SU-DHL-6 (cell line): ENCODE data around the gene JPT1.
A peak's percentile ranks its signal among the peaks of the same experiment; 100 is the strongest.

Experiments used
- H2AFZ ChIP-seq: fragments of 200-600 bp; sonication (generic); 2 replicates; pipeline ENCODE4 v1.6.1; 2014; ENCODE audit warnings: low read depth, mild to moderate bottlenecking, moderate library complexity, mixed read lengths, antibody characterized with exemption, low read length; ENCODE audit not compliant: severe bottlenecking
- H3F3A ChIP-seq: fragments of 200-600 bp; shearing (Covaris generic); 2 replicates; pipeline ENCODE4 v1.6.0; 2016; ENCODE audit warnings: antibody characterized with exemption, mild to moderate bottlenecking; ENCODE audit not compliant: insufficient read depth
- H3K27ac ChIP-seq: fragments of 200-600 bp; sonication (generic); 2 replicates; pipeline ENCODE4 v1.5.1; 2016; ENCODE audit warnings: low read depth, mild to moderate bottlenecking, low read length, moderate library complexity, mixed read lengths
- H3K27me3 ChIP-seq: fragments of 200-600 bp; sonication (generic), shearing (Covaris generic); 2 replicates; pipeline ENCODE4 v1.6.0; 2014; ENCODE audit warnings: mild to moderate bottlenecking, low read length
- H3K36me3 ChIP-seq: fragments of 200-600 bp; sonication (generic); 2 replicates; pipeline ENCODE4 v1.6.1; 2014; ENCODE audit warnings: mild to moderate bottlenecking, low read length, mixed read lengths
- H3K4me2 ChIP-seq: fragments of 300-600, 200-600 bp; shearing (Covaris generic), sonication (generic); 2 replicates; pipeline ENCODE4 v1.6.0; 2014; ENCODE audit warnings: low read length, low read depth, mild to moderate bottlenecking; ENCODE audit not compliant: poor library complexity, severe bottlenecking
- H3K4me3 ChIP-seq: fragments of 200-600 bp; sonication (generic); 2 replicates; pipeline ENCODE4 v1.5.1; 2014; ENCODE audit warnings: antibody characterized with exemption, low read length, mild to moderate bottlenecking, mixed read lengths; ENCODE audit not compliant: insufficient read depth, poor library complexity, severe bottlenecking
- H3K79me2 ChIP-seq: fragments of 200-600 bp; sonication (generic); 2 replicates; pipeline ENCODE4 v1.6.1; 2014; ENCODE audit warnings: mild to moderate bottlenecking, low read length, moderate library complexity; ENCODE audit not compliant: insufficient read depth
- H3K9ac ChIP-seq: fragments of 200-600 bp; sonication (generic); 2 replicates; pipeline ENCODE4 v1.7.0; 2014; ENCODE audit warnings: mild to moderate bottlenecking, low read length
- H3K9me2 ChIP-seq: fragments of 200-600 bp; sonication (generic); replicated peaks from 2 replicates; pipeline ENCODE4 v1.6.1; 2014; ENCODE audit warnings: low read length; ENCODE audit not compliant: insufficient read depth
- H3K9me3 ChIP-seq: fragments of 200-600 bp; sonication (generic); 2 replicates; pipeline ENCODE4 v1.6.1; 2014; ENCODE audit warnings: low read length, mixed read lengths; ENCODE audit not compliant: insufficient read depth
- H4K20me1 ChIP-seq: fragments of 200-600 bp; sonication (generic); 2 replicates; pipeline ENCODE4 v1.6.1; 2014; ENCODE audit warnings: low read depth, mild to moderate bottlenecking, antibody characterized with exemption, low read length, moderate library complexity, mixed read lengths
- EZH2phosphoT487 ChIP-seq: fragments of 200-600 bp; sonication (generic), shearing (Covaris generic); conservative IDR thresholded peaks from 2 replicates; pipeline ENCODE4 v1.6.1; 2018; ENCODE audit warnings: mild to moderate bottlenecking, antibody characterized with exemption, low read length, moderate library complexity, mixed read lengths
- TF ChIP-seq, protein P1 (sequence below): fragments of 200-600 bp; sonication (generic); IDR thresholded peaks from one replicate; pipeline ENCODE4 v1.5.1; 2017; ENCODE audit warnings: antibody characterized with exemption, mild to moderate bottlenecking, low read length, moderate library complexity; ENCODE audit not compliant: insufficient read depth, poor library complexity, severe bottlenecking

Gene JPT1

DNA sequence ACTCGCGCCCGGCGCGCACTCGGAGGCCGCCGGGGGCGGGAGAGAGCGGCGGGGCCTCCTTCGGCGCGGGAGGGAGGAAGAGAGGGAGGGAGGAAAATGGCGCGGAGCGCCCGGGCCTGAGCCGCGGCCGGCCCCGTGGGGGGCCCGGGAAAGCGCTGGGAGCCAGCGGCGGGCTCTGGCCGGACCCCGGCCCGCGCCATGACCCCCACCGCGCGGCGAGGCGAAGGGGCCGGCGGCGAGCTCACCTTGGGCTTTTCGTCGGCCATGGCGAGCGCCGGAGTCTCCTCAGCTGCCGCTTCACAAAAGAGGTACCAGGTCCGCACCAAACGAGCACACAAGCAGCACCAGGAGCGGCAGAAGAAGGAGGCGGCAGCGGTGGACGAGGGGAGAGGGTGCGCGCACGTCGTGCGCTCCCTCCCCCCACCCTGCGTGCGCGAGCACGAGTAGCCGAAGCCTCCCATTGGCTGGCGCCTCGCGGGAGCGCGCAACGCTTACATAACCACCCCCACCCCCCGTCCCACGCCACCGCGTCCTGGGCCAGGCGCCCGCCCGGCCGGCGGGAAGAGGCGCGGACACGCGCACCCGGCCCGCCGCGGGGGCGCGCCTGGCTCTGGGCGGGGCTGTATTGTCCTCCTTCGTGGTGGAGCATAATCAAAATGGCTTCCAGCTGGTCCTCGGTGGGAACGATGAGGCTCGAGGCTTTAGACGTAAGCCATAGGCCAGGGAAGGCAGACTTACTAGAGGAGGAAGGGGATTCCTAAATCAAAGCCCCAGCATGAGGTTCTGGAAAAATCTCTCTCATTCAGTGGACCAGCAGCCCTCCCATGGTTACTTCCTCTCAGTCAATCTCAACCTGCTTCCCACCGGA, 28.5 kb upstream of the JPT1 start, which contains the start of gene SUMO2:
Gene SUMO2 (minus strand): TSS at position 391 of the 868 bp plus-strand sequence. CDS start 125 bp downstream, at position 266.
- peak within 1 kb of the TSS; percentile 81 for H3K4me3 ChIP-seq
- peak within 1 kb of the TSS; percentile 79 for H3K4me2 ChIP-seq
- H2AFZ ChIP-seq = peak within 1 kb of the TSS; percentile 23
- H3K27ac ChIP-seq = peak within 1 kb of the TSS; percentile 90
- H3K36me3 ChIP-seq = peaks cover 8% of the 10 kb centered on the region; the same call in 1 of the 2 replicates
- H3F3A ChIP-seq = peaks cover 7% of the 10 kb centered on the region
- no peaks in the 10 kb centered on the region for H3K9me3 ChIP-seq
- TF ChIP-seq, protein P1, sequence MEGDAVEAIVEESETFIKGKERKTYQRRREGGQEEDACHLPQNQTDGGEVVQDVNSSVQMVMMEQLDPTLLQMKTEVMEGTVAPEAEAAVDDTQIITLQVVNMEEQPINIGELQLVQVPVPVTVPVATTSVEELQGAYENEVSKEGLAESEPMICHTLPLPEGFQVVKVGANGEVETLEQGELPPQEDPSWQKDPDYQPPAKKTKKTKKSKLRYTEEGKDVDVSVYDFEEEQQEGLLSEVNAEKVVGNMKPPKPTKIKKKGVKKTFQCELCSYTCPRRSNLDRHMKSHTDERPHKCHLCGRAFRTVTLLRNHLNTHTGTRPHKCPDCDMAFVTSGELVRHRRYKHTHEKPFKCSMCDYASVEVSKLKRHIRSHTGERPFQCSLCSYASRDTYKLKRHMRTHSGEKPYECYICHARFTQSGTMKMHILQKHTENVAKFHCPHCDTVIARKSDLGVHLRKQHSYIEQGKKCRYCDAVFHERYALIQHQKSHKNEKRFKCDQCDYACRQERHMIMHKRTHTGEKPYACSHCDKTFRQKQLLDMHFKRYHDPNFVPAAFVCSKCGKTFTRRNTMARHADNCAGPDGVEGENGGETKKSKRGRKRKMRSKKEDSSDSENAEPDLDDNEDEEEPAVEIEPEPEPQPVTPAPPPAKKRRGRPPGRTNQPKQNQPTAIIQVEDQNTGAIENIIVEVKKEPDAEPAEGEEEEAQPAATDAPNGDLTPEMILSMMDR = no peak
- TF ChIP-seq EZH2phosphoT487 = no peak
- H3K9ac ChIP-seq = peak within 1 kb of the TSS; percentile 91
- H3K79me2 ChIP-seq = peaks cover 45% of the 10 kb centered on the region
- no peaks in the 10 kb centered on the region for H3K27me3 ChIP-seq
- H4K20me1 ChIP-seq = peaks cover 6% of the 10 kb centered on the region; the same call in 1 of the 2 replicates
- H3K9me2 ChIP-seq = no peaks in the 10 kb centered on the region

DNA sequence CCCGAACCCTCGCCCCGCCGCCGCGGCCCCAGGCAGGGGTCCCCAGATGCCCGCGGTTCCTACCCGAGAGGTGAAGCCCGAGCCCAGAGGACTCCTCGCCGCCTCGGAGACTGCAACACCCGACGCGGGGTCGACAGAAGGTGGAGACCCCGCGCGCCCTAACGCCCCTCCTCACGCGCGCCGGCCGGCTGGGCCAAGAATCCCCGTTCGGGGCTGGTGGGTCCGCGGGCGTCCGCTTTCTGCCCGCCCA, 27.9 kb upstream of the JPT1 start:
- H3F3A ChIP-seq = peaks cover 7% of the 10 kb centered on the region
- peaks cover 51% of the 10 kb centered on the region for H3K79me2 ChIP-seq
- H3K36me3 ChIP-seq = peaks cover 8% of the 10 kb centered on the region; the same call in 1 of the 2 replicates
- H3K27me3 ChIP-seq = no peaks in the 10 kb centered on the region
- peak overlapping the region; percentile 81 for H3K4me3 ChIP-seq
- H3K9ac ChIP-seq = peak overlapping the region; percentile 91
- H3K9me3 ChIP-seq = no peaks in the 10 kb centered on the region
- no peaks in the 10 kb centered on the region for H3K9me2 ChIP-seq
- H2AFZ ChIP-seq = no peak overlapping the region
- TF ChIP-seq, protein P1 = no peak
- TF ChIP-seq EZH2phosphoT487 = no peak
- H4K20me1 ChIP-seq = peaks cover 6% of the 10 kb centered on the region; the same call in 1 of the 2 replicates
- H3K27ac ChIP-seq = peak overlapping the region; percentile 90
- peak overlapping the region; percentile 79 for H3K4me2 ChIP-seq

DNA sequence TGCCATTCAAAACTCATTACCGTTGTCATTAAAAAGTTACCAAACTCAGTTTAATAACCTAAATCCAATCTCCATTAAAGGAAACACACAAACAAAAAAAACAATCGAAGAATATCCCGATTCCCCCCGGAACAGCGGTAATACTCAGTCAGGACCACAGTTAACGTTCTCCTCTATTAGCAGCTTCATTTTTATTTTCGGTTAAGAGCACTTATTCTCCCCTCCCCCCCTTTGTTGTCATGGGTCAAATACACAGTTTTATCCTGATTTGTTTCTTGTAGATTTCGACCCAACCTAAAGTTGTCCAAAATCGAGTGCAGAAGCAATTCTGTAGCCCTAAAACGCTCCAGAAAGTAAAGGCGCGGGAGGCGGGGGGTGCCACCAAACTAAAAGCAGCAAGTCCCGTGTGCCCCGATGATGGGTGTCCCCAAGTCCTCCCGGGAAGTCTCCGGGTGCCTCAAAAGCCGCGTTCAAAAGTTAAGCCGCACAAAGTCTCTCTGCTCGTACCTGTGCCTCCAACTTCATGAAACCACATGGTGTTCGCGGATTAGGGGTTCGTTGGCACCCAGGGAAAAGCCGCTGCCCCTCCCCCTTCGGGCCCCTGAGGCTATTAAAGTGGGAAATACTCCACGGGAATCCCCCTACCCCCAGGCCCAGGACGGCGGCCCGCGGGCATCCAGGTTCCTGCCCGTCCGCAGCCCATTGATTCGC, 27.5 kb upstream of the JPT1 start:
- peaks cover 8% of the 10 kb centered on the region for H3K36me3 ChIP-seq
- H3K9ac ChIP-seq = peak overlapping the region; percentile 91
- peaks cover 55% of the 10 kb centered on the region for H3K79me2 ChIP-seq
- TF ChIP-seq, protein P1 = no peak
- no peak for TF ChIP-seq EZH2phosphoT487
- no peaks in the 10 kb centered on the region for H3K9me3 ChIP-seq
- H3K27me3 ChIP-seq = no peaks in the 10 kb centered on the region
- peaks cover 7% of the 10 kb centered on the region for H3F3A ChIP-seq
- peak overlapping the region; percentile 79 for H3K4me2 ChIP-seq
- H3K9me2 ChIP-seq = no peaks in the 10 kb centered on the region
- peak overlapping the region; percentile 81 for H3K4me3 ChIP-seq
- H4K20me1 ChIP-seq = peaks cover 6% of the 10 kb centered on the region; the same call in 1 of the 2 replicates
- peak overlapping the region; percentile 90 for H3K27ac ChIP-seq
- H2AFZ ChIP-seq = no peak overlapping the region
